Activated naive CD4-positive, alpha-beta T cell treated with Interleukin-2 at 50 U/mL for 16 hours (primary cell): ENCODE data around the gene STMN1.
A peak's percentile ranks its signal among the peaks of the same experiment; 100 is the strongest.

ENCODE experiments used
- DNase-seq: peaks from one replicate; pipeline ENCODE4 v3.0.0-alpha.2; 2020

The STMN1 gene

DNA sequence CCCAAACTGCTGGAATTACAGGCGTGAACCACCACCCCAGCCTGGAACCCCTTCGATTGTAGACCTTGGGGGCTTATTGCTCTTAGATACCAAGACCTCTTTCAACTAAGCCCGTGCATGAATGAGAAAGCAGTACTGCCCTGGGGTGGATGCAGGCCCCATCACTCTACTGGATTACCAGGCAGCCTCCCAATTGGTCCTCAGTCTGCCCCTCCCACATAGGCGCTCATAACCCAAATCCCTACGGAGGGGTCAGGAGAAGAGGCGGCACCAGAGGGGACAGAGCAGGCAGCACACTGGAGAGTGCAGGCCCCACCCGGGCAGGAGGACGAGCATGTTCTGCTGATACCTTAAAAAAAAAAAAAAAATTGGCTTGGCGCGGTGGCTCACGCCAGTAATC lies 12.4 kb upstream of the STMN1 start:
- no peak for DNase-seq

DNA sequence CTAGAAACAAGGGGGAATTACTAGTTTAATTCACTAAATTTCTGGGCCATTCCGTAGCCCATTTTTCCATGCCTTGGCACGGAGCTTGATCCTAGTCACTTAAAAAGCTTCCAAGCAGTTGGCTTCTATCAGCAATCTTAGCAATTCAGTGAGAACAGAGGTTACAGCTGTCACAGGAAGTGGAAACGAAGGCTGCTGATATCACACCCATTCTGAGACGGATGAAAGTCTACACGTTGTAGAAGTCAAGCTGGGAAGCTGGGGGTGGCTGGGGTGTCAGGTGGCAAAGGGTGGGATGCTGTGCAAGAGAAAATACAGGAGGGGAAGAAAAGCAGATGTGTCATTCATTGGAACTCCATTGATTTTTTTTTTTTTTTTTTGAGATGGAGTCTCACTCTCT lies 11.8 kb upstream of the STMN1 start:
- no peak for DNase-seq

DNA sequence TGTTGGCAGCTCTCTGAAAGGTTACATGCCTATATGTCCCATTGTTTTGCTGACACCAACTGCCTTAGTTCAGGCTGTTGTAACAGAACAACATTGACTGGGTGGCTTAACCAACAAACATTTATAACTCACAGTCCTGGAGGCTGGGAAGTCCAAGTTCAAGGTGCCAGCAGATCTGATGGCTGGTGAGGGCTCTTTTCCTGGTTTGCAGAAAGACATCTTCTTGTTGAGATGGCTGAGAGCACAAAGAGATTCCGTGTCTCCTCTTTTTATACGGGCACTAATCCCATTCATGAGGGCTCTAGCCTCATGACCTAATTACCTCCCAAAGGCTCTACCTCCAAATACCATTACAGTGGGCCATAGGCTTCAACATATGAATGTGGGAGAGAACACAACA lies 10.2 kb upstream of the STMN1 start:
- DNase-seq: no peak

DNA sequence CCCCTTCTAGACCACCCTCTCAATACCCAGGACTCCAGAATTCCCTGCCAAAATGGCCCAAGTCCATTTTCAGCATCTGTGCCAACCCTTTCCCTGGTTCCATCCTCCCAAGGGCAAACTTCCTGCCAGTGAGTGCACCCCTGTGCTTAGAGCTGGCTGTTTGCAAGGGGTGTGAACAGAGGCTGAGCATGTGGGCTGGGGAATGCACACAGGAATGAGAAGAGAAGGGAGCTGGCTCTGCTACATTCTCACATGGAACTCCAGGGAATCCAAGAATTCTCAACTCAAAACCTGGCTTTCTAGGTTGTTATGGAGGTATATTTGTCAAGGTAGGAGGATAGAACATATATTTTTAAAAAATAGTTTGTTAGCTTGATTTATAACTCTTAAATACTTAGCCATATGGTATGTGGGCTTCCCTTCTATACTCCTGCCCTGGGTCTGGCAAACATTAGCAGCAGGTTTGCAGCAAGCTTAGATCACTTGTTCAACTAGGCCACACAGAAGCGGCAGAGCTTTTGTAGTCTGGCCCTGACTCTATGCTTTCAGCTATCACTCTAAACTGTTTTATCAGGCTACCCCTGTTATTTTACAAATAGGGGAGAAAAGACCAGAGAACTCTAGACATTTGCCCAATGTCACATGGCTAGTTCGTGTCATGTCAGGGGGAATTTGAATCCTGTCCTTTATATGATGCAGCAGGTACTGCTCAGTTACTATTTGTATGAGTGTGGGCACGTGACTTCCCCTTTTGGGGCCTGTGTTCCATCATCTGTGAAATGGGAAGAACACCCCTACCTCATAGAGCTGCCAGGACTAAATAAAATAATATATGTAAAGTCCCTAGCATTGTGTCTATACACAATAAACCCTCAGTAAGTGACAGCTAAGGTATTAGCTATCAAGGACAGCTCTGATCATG lies 8.1 kb upstream of the STMN1 start:
- no peak for DNase-seq

DNA sequence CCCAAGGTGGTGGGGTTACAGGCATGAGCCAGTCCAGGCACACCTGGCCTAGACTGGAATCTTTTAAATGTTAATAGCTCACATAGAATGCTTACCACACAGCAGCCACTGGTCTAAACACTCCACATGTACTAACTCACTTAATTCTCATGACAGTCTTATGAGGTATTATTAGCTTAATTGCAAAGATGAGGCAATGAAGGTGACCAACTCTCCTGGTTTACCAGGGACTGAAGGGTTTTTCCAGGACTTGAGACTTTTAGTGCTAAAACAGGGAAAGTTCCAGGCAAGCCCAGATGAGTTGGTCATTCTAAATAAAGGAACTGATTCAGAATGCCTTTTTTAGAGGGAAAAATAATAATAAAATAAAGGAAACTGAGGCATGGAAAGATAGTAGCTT lies 7.0 kb upstream of the STMN1 start:
- no peak for DNase-seq

DNA sequence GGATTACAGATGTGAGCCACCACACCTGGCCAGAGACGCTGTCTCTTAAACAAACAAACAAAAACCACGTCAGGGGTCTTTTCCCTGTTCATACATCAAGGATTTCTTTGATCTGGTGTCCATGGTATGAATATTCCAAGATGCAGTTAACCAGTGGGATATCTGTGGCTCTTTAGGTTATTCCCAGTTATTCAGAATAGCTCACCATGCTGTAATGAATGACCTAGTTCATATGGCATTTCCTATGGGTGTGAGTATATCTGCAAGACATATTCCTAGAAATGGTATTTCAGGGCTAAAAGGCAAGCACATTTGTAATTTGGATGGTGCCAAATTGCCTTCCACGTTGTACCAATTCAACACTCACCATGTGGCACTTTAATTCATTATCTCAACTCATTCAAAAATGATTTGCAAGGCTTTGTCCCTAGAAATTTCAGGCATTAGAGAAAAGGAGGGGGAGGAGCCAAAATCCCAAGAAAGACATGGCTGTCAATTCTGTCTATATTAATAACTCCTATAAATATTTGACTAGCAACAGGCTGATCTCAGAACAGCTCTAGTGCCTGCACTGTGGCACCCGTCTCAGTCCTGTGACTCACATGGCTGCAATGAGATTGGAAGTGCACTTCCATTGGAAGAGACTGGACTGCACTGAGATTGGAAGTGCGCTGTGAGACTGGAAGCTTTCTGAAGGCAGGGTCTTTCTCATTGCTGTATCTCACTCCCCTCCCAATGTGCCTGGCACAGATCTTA lies 6.0 kb upstream of the STMN1 start:
- no peak for DNase-seq

DNA sequence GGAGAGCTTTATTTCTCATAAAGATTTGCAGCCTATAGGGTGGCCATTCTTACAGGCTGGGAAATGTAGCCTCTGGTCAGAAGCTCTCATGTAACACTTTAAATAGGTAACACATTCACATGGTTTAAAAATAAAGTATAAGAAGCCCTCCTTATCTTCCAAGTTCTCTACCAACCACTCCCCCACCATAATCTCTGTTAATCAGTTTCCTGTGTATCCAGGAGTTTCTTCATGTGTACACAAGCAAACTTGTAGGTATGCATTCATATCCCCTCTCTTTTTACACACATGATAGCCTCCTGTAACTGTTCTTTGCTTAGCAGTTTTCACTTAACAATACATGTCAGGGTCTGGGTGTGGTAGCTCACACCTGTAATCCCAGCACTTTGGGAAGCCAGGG lies 4.9 kb upstream of the STMN1 start:
- no peak for DNase-seq

DNA sequence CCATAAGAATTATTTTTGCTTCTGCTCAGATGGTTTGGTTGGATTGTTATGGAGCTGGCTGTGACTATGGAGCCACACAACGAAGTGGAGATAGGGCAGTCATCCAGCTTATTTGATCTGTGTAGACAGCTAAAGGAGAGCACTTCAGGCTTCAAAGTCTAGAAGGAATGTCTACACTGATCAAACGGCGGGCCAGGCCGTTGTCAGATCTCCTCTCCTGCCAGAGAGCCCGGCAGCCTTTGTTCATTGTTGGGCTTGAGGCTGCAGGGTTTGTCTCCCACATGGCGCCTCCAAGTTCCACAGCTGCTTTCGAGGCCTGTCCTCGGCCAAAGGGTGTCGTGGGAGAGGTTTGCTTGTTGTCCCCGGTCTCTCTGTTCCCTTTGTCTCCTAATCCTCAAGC lies 2.8 kb upstream of the STMN1 start:
- no peak for DNase-seq

DNA sequence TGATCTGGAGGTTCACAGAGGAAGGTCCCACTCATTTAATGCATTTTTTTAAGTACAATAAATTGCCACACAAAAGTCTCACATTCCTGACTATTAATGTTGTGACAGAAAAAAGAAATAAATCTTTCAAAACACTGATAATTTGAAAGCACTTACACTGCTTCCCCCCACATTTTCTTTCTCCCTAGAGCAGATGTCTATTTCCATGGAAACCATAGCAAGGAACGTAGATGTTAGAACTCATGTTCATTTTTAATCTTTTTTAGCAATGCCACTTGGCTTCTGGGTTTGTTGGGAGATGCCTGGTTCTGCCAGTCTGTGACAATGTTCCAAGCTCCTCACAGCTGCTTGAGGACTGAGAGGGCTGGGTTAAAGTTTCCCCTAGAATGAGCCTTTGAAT lies 1.9 kb upstream of the STMN1 start:
- no peak for DNase-seq

DNA sequence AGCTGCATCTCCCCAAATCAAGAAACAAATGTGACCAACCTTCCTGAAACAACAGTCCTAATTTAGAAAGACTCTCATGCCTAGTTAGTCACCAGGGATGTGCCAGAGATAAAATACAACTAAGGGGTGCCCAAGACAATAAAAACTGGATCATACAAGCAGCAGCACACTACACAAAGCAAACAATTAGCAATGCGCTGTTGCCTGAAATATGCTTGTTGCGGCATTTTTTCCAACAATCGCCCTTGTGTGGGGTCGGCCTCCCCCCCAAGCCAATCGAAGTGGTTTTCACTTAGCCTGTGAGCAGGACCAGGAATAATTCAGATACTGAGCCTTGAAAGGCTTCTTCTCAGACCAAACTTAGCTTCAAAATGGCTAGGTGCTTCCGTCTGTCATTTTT lies 1.4 kb upstream of the STMN1 start:
- DNase-seq: no peak

DNA sequence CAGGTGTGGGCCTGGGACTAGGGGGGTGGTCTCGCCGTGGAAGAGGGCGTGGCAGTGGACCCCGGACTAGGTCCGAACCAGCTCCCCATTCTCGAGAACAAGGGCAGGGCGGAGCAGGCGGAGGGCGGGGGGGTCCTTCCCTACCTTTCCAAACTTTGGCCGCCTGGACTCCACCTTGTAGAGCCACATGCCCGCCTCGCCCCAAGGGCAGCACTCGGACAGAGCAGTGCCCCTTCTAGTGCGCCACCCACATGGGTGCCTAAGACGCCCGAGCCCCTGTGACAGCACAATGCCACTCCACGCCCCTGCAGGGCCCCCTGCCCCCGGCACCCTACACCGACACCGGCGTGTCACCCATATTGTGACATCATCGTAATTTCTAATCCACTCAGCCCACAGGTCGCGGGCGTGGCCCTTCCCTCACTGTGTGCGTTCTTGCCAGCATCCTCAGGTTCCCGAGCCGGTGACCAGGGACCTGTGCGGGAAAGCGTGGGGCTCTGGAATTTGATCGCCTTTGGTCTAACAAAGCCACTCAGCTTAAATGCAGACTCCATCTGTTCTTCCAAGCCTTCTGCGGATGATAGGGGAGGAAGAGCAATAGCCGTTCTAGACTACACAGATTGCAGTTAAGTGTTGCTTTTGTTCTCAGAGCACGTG lies 553 bp upstream of the STMN1 start:
- peak; percentile 37 for DNase-seq

DNA sequence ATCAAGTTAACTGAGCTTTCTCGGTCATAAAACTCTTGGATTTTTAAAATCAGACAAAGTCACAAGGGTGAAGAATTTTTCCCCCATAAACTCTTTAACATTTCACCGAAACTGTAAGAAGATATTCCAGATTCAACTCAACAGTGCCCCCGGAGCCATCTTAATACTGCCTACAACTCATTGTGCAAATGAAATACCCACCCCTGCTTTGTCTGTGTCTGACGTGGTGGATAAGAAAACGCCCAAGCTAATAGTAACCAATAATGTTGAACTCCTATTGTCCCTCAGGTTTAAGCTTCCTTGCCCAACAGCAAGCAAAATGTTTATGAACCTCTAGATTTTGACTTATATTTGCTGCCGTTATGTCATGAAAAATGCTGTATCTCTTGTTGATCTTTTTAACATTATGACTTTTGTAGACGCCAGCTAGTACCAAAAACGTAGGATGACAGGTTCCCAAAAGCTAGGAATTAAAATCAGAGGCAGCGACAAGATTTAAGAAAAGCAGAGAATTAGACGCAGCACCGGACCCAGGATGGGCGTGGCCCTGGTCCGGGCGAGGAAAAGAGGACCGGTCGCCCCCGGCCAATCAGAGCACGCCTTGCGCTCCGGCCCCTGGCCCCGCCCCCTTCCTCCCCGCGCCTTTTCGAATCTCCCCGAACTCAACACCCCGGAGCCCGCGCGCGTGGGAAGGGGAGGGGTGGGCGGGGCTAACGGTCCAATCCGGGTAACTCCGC lies 1.1 kb downstream of the STMN1 start:
- DNase-seq: peak; percentile 90

DNA sequence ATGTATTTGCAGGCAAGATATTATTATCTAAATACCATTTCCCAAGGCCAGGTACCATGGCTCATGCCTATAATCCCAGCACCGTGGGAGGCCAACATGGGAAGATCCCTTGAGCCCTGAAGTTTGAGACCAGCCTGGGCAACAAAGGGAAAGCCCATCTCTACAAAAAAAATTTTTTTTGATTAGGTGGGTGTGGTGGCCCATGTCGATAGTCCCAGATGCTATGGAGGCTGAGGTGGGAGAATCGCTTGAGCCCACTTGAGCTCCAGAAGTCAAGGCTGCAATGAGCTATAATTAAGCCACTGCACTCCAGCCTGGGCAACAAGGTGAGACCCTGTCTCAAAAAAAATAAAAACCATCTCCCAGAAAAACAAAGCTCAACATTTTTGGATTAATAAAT lies 2.2 kb downstream of the STMN1 start:
- no peak for DNase-seq

DNA sequence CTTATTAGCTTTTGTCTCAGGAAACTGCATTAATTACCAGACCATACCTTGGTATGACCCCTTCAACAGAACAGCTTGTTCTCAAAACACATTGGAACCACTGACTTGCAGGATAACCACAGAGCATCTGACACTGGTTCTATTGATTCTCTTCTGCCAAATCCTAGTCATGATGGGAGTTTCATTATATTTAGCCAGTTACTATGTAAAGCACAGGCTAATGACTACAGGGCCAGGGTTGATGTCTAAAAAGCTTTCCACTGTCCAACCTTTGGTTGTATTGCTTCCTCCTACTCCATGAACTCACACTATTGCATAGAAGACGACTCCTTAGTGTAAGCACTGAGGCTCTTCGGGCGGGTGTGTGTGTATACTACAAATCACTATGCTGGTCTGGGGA lies 3.8 kb downstream of the STMN1 start:
- no peak for DNase-seq

DNA sequence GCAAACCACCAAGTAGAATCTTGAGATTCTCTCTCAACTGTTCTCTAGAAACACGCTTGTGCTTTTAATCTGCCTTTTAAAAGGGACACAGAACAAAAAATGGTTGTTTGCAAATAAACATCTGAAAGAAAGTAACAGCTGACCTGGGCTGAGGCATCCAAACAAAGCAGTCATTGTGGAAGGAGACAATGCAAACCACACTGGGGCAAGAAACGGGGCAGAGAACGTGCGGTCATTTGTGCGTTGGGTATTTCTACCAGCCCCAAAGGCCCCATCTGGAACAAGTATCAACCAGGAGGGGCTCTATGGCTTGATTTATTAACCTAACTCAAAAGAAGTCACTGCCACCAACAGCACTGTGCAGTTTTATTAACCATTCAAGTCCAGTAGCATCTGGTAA lies 6.0 kb downstream of the STMN1 start:
- no peak for DNase-seq

DNA sequence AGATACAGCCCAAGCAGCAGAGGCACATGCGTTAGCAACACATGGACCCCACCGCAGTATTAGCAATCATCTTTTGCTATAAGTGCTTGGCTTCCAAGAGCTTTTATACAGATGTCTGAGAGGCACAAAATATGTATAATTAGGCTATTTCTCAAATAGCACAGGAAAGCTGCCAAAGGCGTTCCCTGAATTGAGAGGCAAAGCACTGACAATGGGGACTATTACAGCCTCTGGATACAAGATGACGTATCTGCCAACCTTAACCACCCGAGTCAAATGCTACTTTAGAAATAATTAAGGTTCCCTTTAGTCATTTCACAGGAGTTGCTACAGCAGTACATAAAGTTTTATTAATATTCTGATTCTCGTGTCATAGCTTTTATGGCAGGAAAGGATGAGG lies 6.4 kb downstream of the STMN1 start:
- no peak for DNase-seq

DNA sequence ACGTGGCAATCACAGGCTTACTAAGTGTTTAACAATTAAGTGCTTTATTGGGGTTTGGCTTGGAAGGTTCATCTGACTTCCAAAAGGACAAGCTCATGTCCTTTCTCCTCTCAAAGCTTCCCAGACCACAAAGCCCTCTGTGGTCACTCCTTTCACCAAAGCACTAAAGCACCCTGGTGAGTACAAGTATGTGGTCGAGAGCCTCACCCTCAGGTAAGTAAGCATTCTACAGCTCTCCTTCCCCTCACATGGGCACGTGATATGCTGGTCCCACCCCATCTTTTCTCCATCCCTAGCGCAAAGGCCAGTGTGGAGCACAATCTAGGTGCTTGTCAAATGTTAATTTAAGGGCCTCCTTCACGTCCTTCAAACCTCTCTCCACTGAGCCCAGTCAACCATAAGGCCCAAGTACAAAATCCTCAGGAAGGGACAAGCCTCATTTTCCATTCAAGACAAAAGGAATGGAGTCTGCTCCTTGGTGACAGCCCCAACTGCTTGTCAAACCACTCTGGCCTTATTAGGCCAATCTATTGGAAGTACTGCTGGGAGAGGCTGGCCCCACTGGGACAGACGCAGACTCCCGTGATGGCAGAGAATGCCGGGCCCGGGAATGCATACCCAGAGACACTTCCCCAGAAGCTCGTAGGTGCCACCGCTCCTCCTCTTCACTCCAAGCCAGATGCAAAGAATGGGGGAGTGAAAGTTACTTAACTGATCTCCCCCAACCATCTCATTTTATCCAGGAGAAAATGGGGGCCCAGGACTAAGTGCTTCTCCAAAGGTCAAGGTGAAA lies 7.8 kb downstream of the STMN1 start:
- no peak for DNase-seq

DNA sequence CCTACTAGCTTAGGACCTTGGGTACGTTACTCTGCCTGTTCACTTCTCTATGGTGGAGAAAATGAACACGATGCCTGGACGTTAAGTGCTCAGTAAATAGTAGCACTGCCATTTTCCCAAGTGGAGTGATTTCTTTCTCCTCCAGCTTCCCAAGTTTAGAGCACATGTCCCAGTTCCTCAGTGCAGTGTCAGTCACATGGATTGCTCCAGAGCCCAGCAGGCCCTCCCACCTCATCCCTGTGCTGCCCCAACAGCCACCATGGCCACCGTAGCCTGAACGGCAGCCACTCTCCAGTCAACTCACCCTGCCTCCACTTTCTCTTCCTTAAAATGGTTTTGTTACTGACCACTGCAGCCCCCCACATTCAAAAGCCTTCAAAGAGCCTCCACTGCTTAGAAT lies 8.5 kb downstream of the STMN1 start:
- DNase-seq: no peak

DNA sequence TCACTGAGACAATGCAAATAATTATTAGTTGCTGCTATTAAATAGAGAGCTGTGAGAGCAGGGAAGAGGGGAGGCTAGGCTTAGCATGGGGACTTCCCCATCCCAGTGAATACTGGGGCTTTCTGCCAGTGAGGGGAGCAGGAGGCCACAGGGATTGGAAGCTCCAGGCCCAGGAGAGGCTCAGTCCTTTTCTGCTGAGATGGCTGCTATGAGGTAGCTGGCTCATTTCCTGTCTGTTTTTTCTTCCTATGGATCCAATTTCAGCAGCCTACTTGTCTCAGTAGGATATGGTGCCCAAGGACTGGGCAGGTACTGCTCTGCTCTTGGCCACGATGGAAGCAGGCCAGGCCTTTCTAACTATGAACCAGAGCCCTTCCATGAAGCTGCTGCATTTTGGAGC lies 10.0 kb downstream of the STMN1 start:
- no peak for DNase-seq

DNA sequence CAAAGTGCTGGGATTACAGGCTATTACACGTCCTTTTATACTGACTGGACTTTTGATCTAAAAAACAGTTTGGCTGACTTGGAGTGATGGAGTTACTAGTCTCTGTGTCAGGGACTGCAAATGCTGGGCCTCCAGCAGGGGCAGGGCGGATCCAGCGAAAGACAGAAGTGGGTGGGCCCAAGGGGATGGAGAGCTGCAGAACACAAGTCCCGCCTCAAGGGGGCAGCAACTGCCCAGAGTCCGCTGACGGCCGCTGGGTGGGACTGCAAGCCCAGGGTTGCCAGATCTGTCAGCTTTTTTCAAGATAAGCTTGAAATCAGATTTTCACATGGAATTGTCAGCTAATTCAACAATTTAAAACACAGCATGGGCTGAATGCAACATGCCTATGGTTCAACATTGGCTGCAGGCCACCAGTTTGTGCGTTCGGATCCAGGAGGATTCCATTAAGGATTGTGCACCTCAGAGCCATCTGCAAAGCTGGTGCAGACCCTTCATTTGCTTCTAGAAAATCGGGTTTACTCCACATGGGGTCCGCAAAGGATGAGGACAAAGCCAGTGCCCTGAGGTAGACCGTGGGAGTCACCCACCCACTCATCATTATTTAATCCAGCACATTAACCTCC lies 10.7 kb downstream of the STMN1 start:
- peak; percentile 89 for DNase-seq

DNA sequence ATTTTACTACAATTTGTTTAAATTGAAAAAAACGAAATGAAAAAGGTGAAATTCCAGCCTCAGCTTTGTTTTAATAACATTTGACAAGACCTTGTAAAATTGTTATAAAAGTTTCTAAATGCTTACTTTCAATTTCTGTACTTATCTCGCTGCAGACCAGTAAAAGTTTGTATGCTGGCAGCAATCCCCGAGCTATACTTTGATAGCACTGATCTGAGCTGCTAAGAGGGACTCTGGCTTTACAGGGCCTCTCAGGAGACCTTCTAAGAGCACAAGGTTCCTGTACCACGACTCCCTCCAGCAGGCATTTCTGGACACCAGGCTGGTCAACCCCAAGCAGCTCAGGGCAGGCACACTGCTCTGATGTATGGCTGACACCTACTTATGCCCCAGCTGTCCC lies 13.1 kb downstream of the STMN1 start:
- DNase-seq: no peak

DNA sequence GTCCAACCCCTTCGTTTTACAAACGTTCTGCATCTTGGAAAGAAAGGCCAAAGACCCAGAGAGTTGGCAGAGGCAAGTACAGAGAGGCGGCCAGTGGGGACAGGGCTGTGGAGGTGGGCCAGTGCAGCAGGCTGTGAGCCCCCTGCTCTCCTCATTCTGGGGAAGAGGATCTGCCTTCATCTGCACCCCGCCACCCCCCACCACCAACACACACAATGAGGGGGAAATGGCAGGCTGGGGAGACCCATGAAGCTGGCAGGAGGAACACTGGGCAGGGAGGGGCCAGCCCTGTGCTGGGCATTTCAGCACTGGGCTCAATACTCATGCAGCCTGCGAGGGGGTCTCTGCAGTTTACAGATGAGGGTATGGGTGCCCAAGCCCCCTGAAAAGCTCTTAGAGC lies 14.6 kb downstream of the STMN1 start:
- DNase-seq: no peak
